ENCODE results near the gene RBM33. TPM values are rescaled to one million over a fixed set of nuclear protein-coding genes. Genes with fewer than 3 reads are reported as not detected.

Gene RBM33
- total RNA-seq, 1 donor from 2014 or later = 73.2 TPM

DNA sequence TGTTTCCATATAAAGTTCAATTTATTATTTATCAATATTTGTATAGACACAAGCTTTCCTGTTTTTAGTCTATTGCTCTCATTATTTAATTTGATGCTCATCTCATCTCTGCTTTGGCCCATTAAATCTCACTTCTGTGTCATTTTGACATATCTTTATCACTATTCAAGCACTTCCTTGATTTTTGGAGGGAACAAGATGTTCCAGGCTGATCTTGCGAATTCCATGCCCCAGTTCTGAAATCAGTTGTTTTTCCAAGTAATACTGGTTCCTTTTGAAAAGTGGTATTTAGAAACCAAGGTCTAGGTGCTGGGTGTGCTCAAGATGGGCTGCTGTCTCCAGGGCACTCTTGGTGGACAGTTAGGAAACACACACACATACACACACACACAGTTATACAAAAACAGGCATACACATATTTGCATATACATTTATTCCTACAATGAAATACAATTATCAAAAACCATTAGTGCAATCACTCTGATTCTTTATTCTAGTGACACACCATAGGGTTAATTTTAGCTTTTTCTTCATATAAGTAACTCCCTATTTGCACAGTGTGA, 4.4 kb upstream of the RBM33 start:
- H3K4me3 Mint-ChIP-seq = peak overlapping the region; percentile 68
- H3K27ac Mint-ChIP-seq (ENCODE audit: unreplicated experiment) = no peak overlapping the region
- peaks cover 34% of the 10 kb centered on the region for H3K9me3 Mint-ChIP-seq
- no peaks in the 10 kb centered on the region for H3K27me3 Mint-ChIP-seq (ENCODE audit: low read depth)
- DNase-seq (ENCODE audit: low read depth, low spot score) = no peak
- H3K36me3 Mint-ChIP-seq (ENCODE audit: low read depth) = peaks cover 66% of the 10 kb centered on the region
- TF ChIP-seq, protein P1, sequence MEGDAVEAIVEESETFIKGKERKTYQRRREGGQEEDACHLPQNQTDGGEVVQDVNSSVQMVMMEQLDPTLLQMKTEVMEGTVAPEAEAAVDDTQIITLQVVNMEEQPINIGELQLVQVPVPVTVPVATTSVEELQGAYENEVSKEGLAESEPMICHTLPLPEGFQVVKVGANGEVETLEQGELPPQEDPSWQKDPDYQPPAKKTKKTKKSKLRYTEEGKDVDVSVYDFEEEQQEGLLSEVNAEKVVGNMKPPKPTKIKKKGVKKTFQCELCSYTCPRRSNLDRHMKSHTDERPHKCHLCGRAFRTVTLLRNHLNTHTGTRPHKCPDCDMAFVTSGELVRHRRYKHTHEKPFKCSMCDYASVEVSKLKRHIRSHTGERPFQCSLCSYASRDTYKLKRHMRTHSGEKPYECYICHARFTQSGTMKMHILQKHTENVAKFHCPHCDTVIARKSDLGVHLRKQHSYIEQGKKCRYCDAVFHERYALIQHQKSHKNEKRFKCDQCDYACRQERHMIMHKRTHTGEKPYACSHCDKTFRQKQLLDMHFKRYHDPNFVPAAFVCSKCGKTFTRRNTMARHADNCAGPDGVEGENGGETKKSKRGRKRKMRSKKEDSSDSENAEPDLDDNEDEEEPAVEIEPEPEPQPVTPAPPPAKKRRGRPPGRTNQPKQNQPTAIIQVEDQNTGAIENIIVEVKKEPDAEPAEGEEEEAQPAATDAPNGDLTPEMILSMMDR (conservative IDR thresholded peaks at IDR 0.05) = no peak
- H3K4me1 Mint-ChIP-seq = peaks cover 12% of the 10 kb centered on the region

DNA sequence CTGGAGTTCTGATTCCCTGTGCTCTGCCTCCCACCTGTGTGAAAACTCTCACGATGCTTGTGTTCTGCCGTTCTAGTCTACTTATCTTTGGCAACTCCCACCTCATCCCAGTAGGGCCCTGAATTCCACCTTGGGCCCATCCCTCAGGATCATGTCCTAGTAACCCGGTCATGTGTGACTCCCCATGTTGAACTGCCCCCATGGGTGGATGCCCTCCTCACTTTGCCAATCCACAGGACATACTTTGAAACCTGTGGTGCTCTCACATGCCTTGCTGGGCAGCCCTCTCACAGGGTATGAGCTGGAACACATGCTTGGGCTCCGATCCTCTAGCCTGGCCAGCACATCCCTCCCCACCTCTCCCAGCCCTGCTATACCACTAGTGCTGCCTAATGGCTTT, 3.8 kb upstream of the RBM33 start:
- peaks cover 18% of the 10 kb centered on the region for H3K4me1 Mint-ChIP-seq
- peak overlapping the region; percentile 68 for H3K4me3 Mint-ChIP-seq
- no peaks in the 10 kb centered on the region for H3K27me3 Mint-ChIP-seq (ENCODE audit: low read depth)
- TF ChIP-seq, protein P1 (conservative IDR thresholded peaks at IDR 0.05) = no peak
- peaks cover 66% of the 10 kb centered on the region for H3K36me3 Mint-ChIP-seq (ENCODE audit: low read depth)
- no peak overlapping the region for H3K27ac Mint-ChIP-seq (ENCODE audit: unreplicated experiment)
- no peak for DNase-seq (ENCODE audit: low read depth, low spot score)
- peaks cover 33% of the 10 kb centered on the region for H3K9me3 Mint-ChIP-seq

DNA sequence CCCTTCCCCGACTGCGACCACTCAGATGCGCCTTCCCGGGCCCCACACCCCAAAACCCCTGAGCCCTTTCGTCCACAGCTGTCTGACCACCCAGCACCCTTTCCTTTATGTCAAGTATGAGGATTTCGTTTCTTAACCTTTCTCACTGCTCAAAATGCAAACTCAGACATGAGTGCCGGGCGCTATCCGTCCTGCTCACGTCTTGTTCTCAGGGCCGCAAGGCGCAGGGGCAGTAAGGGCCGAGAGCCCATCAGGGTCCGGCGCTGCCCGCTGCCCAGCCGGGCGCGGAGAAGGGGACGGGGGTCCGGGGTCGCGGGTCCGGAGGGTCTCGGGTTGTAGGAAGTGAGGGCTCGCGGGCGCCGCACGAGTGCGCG, 670 bp upstream of the RBM33 start:
- TF ChIP-seq, protein P1 (conservative IDR thresholded peaks at IDR 0.05) = no peak
- Mint-ChIP-seq H3K27me3 (ENCODE audit: low read depth) (no peaks in the 10 kb centered on the region), H3K36me3 (ENCODE audit: low read depth) (peaks cover 70% of the 10 kb centered on the region), H3K4me3 (peak overlapping the region; percentile 98), H3K27ac (ENCODE audit: unreplicated experiment) (peak overlapping the region; percentile 97), H3K4me1 (peaks cover 31% of the 10 kb centered on the region), H3K9me3 (peaks cover 18% of the 10 kb centered on the region)
- no peak for DNase-seq (ENCODE audit: low read depth, low spot score)

DNA sequence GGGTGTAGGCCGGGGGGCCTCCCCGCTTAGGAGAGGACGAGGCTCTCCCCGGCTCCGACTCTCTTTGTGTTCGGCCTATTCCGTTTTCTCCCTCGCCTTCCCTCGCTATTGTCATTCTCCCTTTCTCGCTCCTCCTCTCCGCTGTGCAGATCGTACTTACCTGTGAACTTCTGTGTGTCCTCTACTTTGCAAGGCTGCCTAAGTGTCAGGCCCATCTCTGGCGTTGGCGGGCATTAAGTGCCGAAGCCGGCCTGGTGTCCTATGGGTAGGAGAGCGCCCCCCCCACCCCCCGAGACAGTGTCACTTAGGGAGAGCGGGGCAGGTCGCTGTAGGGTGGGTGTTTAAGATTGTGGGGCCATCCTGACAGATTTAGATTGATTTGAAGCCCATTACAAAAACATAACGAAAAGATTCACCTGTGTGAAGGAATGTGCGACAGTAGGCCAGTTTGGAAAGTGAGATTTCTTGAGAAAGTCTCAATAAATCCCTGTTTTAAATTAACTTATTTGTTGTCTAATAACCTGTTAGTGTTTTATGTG, 579 bp downstream of the RBM33 start:
- peaks cover 31% of the 10 kb centered on the region for H3K4me1 Mint-ChIP-seq
- H3K27ac Mint-ChIP-seq (ENCODE audit: unreplicated experiment) = peak overlapping the region; percentile 100
- peaks cover 17% of the 10 kb centered on the region for H3K9me3 Mint-ChIP-seq
- TF ChIP-seq, protein P1 (conservative IDR thresholded peaks at IDR 0.05) = no peak
- DNase-seq (ENCODE audit: low read depth, low spot score) = no peak
- no peaks in the 10 kb centered on the region for H3K27me3 Mint-ChIP-seq (ENCODE audit: low read depth)
- peaks cover 73% of the 10 kb centered on the region for H3K36me3 Mint-ChIP-seq (ENCODE audit: low read depth)
- peak overlapping the region; percentile 98 for H3K4me3 Mint-ChIP-seq

DNA sequence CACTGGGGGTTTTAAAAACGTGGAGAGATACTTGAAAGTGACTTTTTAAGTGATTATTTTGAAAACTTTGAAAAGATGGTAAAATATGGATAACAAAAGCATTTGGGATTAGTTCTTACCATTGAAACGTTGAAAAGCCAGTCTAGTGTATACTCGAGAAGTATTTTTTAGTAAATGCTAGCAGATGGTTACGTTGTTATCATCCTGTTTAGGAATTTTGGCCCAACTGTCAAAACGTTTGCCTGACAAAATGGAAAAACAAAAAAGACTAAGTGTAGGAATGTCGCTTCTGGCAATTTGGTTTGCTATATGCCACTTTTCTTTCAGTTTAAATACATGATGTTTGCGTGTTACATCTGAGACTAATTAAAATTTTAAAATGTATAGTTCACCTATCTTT, 1.2 kb downstream of the RBM33 start:
- peak overlapping the region; percentile 98 for H3K4me3 Mint-ChIP-seq
- H3K36me3 Mint-ChIP-seq (ENCODE audit: low read depth) = peaks cover 71% of the 10 kb centered on the region
- peaks cover 16% of the 10 kb centered on the region for H3K9me3 Mint-ChIP-seq
- DNase-seq (ENCODE audit: low read depth, low spot score) = no peak
- peaks cover 31% of the 10 kb centered on the region for H3K4me1 Mint-ChIP-seq
- TF ChIP-seq, protein P1 (conservative IDR thresholded peaks at IDR 0.05) = no peak
- H3K27ac Mint-ChIP-seq (ENCODE audit: unreplicated experiment) = peak overlapping the region; percentile 100
- H3K27me3 Mint-ChIP-seq (ENCODE audit: low read depth) = no peaks in the 10 kb centered on the region

Measured in neural crest cell (in vitro differentiated cells).